GM12878 (cell line): ENCODE results near the gene WTIP. TPM values are rescaled to one million over a fixed set of nuclear protein-coding genes. Genes with fewer than 3 reads are reported as not detected.

Source experiments
- BACH1 ChIP-seq: fragments of 450-650 bp; IDR thresholded peaks from 2 replicates; pipeline ENCODE4 v1.6.1; 2017; ENCODE audit warnings: mild to moderate bottlenecking, borderline replicate concordance
- CHD1 ChIP-seq: IDR thresholded peaks from 2 replicates; pipeline ENCODE4 v1.6.1; 2012; ENCODE audit warnings: low read depth, low read length, improper control_type of control experiment
- CREM ChIP-seq: IDR thresholded peaks from 2 replicates; pipeline ENCODE4 v1.6.1; 2014; ENCODE audit warnings: antibody characterized with exemption, low read depth
- FOS ChIP-seq: IDR thresholded peaks from 3 replicates; pipeline ENCODE4 v1.6.1; 2011; ENCODE audit warnings: borderline replicate concordance; ENCODE audit not compliant: insufficient read length; ENCODE audit errors: extremely low read depth
- KLF5 ChIP-seq: fragments of 450-650 bp; IDR thresholded peaks from 2 replicates; pipeline ENCODE4 v1.6.1; 2014; ENCODE audit warnings: mild to moderate bottlenecking; ENCODE audit not compliant: partially characterized antibody
- NBN ChIP-seq: fragments of 450-650 bp; IDR thresholded peaks from 2 replicates; pipeline ENCODE4 v1.6.1; 2016
- NRF1 ChIP-seq: conservative IDR thresholded peaks from 2 replicates; pipeline ENCODE4 v1.6.1; 2011; ENCODE audit warnings: mild to moderate bottlenecking, low read depth, low read length, improper control_type of control experiment
- PML ChIP-seq: IDR thresholded peaks from 2 replicates; pipeline ENCODE4 v1.6.1; 2012; ENCODE audit warnings: low read length, inconsistent platforms
- SIN3A ChIP-seq: IDR thresholded peaks from 2 replicates; pipeline ENCODE4 v1.6.1; 2012; ENCODE audit warnings: low read depth, low read length, improper control_type of control experiment
- SMC3 ChIP-seq: IDR thresholded peaks from 2 replicates; pipeline ENCODE4 v1.6.1; 2011; ENCODE audit warnings: low read length, improper control_type of control experiment, borderline replicate concordance
- STAT3 ChIP-seq: IDR thresholded peaks from 2 replicates; pipeline ENCODE4 v1.6.1; 2011; ENCODE audit warnings: low read depth, low read length, improper control_type of control experiment
- TCF12 ChIP-seq: IDR thresholded peaks from 2 replicates; pipeline ENCODE4 v1.6.1; 2011; ENCODE audit warnings: low read depth, mild to moderate bottlenecking, low read length
- ZBED1 ChIP-seq: IDR thresholded peaks from 2 replicates; pipeline ENCODE4 v1.6.1; 2016; ENCODE audit warnings: borderline replicate concordance
- ZNF274 ChIP-seq: IDR thresholded peaks from one replicate; pipeline ENCODE4 v1.8.0; 2011; ENCODE audit not compliant: insufficient read length, insufficient read depth
- polyA plus RNA-seq, 11 experiments: library from polyadenylated mRNA; depleted of rRNA in 4 of 11; unstranded in 6 of 11; stranded (reverse) in 5 of 11; fragments of >200 nt; fragmentation: Nextera tagmentation in 4 of 11; fragmentation: Illumina TruSeq in 1 of 11; extraction: Ambion mirVana in 4 of 11; extraction: Trizol in 1 of 11; gene quantifications; 1 replicate in 1 of 11; 2 replicates in 10 of 11; pipeline versions ENCODE4 v1.2.1 to v1.2.3, GENCODE V29; 2011 to 2016; ENCODE audit warnings: inconsistent platforms in 2 of 11, missing spikeins in 2 of 11, low read depth in 1 of 11
- total RNA-seq, 4 experiments: library from RNA; depleted of rRNA in 3 of 4; stranded (reverse); fragments of >200 nt in 3 of 4; fragmentation: Illumina TruSeq in 1 of 4; extraction: Trizol in 1 of 4; gene quantifications; 2 replicates each; pipeline versions ENCODE4 v1.2.1 to v1.2.3, GENCODE V29; 2013 to 2021
- TF ChIP-seq, protein P1 (sequence below): IDR thresholded peaks from 2 replicates; pipeline ENCODE4 v1.6.1; 2011; ENCODE audit warnings: low read depth, low read length, improper control_type of control experiment, borderline replicate concordance
- TF ChIP-seq, protein P2 (sequence below): fragments of 450-650 bp; IDR thresholded peaks from 2 replicates; pipeline ENCODE4 v1.6.1; 2016; ENCODE audit warnings: mild to moderate bottlenecking
- TF ChIP-seq, protein P3 (sequence below): fragments of 450-650 bp; formaldehyde crosslinking; IDR thresholded peaks from 2 replicates; pipeline ENCODE4 v1.4.0; 2022; ENCODE audit warnings: mild to moderate bottlenecking, moderate library complexity
- TF ChIP-seq, protein P4 (sequence below): fragments of 450-650 bp; IDR thresholded peaks from 2 replicates; pipeline ENCODE4 v1.6.1; 2017; ENCODE audit warnings: antibody characterized with exemption, mild to moderate bottlenecking, moderate library complexity
- TF ChIP-seq, protein P5 (sequence below): IDR thresholded peaks from 2 replicates; pipeline ENCODE4 v1.6.1; 2012; ENCODE audit warnings: low read depth, low read length, improper control_type of control experiment

WTIP gene
- total and polyA plus RNA-seq, 10 of the 15 experiments (the other 5 are each of a cell fraction or from before 2014, with no cell fraction given) = 0.06 to 0.77 (median 0.17) TPM; not detected in 2

- TF ChIP-seq TCF12 (no peak), PML (no peak), ZNF274 (no peak), BACH1 (0 out of 2 replicates have a peak, but pooled peaks have one; percentile 30), FOS (no peak), NRF1 (no peak), ZBED1 (no peak), CREM (no peak), SIN3A (no peak), SMC3 (peak; percentile 92), STAT3 (no peak), CHD1 (no peak), NBN (0 out of 2 replicates have a peak, but pooled peaks have one; percentile 29), KLF5 (no peak)
- TF ChIP-seq, protein P1, sequence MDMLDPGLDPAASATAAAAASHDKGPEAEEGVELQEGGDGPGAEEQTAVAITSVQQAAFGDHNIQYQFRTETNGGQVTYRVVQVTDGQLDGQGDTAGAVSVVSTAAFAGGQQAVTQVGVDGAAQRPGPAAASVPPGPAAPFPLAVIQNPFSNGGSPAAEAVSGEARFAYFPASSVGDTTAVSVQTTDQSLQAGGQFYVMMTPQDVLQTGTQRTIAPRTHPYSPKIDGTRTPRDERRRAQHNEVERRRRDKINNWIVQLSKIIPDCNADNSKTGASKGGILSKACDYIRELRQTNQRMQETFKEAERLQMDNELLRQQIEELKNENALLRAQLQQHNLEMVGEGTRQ = no peak
- TF ChIP-seq, protein P2, sequence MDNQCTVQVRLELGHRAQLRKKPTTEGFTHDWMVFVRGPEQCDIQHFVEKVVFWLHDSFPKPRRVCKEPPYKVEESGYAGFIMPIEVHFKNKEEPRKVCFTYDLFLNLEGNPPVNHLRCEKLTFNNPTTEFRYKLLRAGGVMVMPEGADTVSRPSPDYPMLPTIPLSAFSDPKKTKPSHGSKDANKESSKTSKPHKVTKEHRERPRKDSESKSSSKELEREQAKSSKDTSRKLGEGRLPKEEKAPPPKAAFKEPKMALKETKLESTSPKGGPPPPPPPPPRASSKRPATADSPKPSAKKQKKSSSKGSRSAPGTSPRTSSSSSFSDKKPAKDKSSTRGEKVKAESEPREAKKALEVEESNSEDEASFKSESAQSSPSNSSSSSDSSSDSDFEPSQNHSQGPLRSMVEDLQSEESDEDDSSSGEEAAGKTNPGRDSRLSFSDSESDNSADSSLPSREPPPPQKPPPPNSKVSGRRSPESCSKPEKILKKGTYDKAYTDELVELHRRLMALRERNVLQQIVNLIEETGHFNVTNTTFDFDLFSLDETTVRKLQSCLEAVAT = no peak
- TF ChIP-seq, protein P3, sequence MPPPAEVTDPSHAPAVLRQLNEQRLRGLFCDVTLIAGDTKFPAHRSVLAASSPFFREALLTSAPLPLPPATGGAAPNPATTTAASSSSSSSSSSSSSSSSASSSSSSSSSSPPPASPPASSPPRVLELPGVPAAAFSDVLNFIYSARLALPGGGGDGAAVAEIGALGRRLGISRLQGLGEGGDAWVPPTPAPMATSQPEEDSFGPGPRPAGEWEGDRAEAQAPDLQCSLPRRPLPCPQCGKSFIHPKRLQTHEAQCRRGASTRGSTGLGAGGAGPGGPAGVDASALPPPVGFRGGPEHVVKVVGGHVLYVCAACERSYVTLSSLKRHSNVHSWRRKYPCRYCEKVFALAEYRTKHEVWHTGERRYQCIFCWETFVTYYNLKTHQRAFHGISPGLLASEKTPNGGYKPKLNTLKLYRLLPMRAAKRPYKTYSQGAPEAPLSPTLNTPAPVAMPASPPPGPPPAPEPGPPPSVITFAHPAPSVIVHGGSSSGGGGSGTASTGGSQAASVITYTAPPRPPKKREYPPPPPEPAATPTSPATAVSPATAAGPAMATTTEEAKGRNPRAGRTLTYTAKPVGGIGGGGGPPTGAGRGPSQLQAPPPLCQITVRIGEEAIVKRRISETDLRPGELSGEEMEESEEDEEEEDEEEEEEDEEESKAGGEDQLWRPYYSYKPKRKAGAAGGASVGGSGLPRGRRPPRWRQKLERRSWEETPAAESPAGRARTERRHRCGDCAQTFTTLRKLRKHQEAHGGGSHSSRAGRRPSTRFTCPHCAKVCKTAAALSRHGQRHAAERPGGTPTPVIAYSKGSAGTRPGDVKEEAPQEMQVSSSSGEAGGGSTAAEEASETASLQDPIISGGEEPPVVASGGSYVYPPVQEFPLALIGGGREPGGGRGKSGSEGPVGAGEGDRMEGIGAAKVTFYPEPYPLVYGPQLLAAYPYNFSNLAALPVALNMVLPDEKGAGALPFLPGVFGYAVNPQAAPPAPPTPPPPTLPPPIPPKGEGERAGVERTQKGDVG (CRISPR knock-in tag) = no peak
- TF ChIP-seq, protein P4, sequence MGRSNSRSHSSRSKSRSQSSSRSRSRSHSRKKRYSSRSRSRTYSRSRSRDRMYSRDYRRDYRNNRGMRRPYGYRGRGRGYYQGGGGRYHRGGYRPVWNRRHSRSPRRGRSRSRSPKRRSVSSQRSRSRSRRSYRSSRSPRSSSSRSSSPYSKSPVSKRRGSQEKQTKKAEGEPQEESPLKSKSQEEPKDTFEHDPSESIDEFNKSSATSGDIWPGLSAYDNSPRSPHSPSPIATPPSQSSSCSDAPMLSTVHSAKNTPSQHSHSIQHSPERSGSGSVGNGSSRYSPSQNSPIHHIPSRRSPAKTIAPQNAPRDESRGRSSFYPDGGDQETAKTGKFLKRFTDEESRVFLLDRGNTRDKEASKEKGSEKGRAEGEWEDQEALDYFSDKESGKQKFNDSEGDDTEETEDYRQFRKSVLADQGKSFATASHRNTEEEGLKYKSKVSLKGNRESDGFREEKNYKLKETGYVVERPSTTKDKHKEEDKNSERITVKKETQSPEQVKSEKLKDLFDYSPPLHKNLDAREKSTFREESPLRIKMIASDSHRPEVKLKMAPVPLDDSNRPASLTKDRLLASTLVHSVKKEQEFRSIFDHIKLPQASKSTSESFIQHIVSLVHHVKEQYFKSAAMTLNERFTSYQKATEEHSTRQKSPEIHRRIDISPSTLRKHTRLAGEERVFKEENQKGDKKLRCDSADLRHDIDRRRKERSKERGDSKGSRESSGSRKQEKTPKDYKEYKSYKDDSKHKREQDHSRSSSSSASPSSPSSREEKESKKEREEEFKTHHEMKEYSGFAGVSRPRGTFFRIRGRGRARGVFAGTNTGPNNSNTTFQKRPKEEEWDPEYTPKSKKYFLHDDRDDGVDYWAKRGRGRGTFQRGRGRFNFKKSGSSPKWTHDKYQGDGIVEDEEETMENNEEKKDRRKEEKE = no peak
- TF ChIP-seq, protein P5, sequence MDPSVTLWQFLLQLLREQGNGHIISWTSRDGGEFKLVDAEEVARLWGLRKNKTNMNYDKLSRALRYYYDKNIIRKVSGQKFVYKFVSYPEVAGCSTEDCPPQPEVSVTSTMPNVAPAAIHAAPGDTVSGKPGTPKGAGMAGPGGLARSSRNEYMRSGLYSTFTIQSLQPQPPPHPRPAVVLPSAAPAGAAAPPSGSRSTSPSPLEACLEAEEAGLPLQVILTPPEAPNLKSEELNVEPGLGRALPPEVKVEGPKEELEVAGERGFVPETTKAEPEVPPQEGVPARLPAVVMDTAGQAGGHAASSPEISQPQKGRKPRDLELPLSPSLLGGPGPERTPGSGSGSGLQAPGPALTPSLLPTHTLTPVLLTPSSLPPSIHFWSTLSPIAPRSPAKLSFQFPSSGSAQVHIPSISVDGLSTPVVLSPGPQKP = no peak
These were observed 20.1 kb downstream of the WTIP start (continued) for GRCh38 chr19:34501339-34502320.
